ENCODE results near the gene TNS1. TPM values are rescaled to one million over a fixed set of nuclear protein-coding genes. Genes with fewer than 3 reads are reported as not detected.

TNS1 gene
- total RNA-seq, 1 experiment from 2014 or later = 3.0 TPM

- Histone ChIP-seq H3K4me1 (no peaks in the 10 kb centered on the region), H3K4me3 (no peak overlapping the region)
Measured at GRCh38 chr2:218012284-218012683, 9.5 kb upstream of the TNS1 start.

DNA sequence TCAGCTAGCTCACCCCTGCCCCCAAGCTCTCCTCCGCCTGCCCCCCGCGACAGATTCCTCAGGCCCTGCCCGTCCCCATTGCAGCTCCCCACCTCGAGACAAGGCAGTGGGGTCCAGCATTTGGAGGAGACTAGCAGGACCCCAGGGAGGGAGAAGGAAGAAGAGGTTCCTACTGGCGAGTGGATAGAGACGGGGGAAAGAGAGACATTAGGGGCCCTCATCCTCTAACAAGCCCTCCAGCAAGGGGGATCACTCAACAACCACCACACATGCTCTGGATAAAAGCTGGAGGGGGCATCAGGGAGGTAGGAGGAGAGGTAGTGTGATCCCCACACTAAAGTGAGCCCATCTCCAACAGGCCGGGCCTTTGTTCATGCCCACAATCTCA is 8.9 kb upstream of the TNS1 start:
- H3K27ac ChIP-seq = no peak overlapping the region
- no peak overlapping the region for H3K4me3 ChIP-seq
- no peak for DNase-seq
- no peaks in the 10 kb centered on the region for H3K36me3 ChIP-seq
- peaks cover 18% of the 10 kb centered on the region; the same call in 1 of the 2 replicates for H3K27me3 ChIP-seq
- no peaks in the 10 kb centered on the region for H3K9me3 ChIP-seq (replicated peaks)
- H3K4me1 ChIP-seq = no peaks in the 10 kb centered on the region

More at GRCh38 chr2:218012284-218012683, 9.5 kb upstream of the TNS1 start:
- no peak overlapping the region for H3K27ac ChIP-seq
- DNase-seq = no peak
- peaks cover 18% of the 10 kb centered on the region; the same call in 1 of the 2 replicates for H3K27me3 ChIP-seq
- no peaks in the 10 kb centered on the region for H3K36me3 ChIP-seq
- H3K9me3 ChIP-seq (replicated peaks) = no peaks in the 10 kb centered on the region

- H3K9me3 ChIP-seq (replicated peaks) = no peaks in the 10 kb centered on the region
- H3K27ac ChIP-seq = no peak overlapping the region
- peaks cover 18% of the 10 kb centered on the region; the same call in 1 of the 2 replicates for H3K27me3 ChIP-seq
- DNase-seq = peak in 1 of 2 experiments; percentile 16
- H3K36me3 ChIP-seq = no peaks in the 10 kb centered on the region
- H3K4me3 ChIP-seq = no peak overlapping the region
- no peaks in the 10 kb centered on the region for H3K4me1 ChIP-seq
Measured at GRCh38 chr2:218010984-218011652, 8.3 kb upstream of the TNS1 start.

DNA sequence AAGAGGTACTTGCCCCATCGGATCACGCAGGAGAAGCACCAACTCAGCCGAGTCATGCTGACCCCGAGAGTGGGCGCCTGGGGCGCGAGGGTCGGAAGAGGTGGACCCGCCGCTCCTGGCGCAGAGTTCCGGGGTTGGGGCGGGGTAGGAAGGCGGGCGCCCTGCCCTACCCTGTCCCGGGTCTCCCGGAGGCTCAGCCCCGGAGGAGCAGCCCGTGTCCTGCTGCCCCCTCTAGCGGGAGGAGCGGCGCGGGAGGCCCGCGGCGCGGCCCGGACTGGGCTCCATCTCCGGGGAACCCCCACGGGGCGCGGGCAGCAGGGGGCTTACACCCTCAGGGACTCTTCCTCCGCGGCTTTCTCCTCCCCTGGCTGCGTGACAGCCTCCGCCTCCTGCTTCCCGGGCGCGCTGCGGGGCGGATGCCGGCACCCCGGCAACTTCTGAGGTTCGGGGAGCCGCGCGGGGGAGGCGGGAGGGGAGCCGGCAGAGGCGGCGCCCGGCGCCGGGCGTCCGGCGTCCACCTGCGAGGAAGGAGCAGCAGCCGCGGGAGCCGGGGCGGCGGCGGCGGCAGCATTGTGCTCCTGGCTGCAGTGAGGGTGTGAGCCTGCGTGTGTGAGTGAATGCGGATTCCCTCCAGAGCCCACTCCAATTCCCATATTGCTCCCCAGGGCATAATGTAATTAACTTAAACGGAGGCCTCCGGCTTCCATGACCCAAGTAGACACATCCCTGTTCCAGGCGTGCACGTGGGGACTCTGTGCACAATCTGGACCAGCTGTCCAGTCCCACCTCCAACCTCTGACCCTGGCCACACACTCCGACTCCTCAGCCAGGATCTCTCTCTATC is 7.6 kb upstream of the TNS1 start:
- Histone ChIP-seq H3K27ac (no peak overlapping the region), H3K4me3 (peak overlapping the region; percentile 25), H3K4me1 (no peaks in the 10 kb centered on the region), H3K27me3 (peaks cover 18% of the 10 kb centered on the region; the same call in 1 of the 2 replicates), H3K9me3 (replicated peaks) (no peaks in the 10 kb centered on the region), H3K36me3 (no peaks in the 10 kb centered on the region)
- DNase-seq = peak in 1 of 2 experiments; percentile 17

DNA sequence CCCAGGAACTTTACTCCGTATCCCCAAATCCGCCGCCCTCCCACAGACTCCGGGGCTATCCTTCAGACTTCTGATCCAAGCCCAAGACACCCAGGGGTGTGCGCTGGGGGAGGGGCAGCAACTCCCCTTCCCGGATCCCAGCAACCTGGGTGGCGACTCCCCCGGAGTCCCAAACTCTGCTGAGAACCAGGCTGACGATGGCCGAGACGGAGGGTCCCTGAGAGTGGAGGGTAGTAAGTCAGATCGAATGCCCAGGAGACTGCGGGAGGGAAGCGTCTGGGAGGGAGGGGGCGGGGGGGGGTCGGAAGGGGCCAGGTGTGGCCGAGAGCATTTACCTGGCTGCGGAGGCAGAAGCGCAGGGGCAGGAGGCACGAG is 7.0 kb upstream of the TNS1 start:
- H3K4me1 ChIP-seq = no peaks in the 10 kb centered on the region
- H3K27ac ChIP-seq = no peak overlapping the region
- no peak for DNase-seq
- no peaks in the 10 kb centered on the region for H3K36me3 ChIP-seq
- no peak overlapping the region for H3K4me3 ChIP-seq
- no peaks in the 10 kb centered on the region for H3K9me3 ChIP-seq (replicated peaks)
- peaks cover 18% of the 10 kb centered on the region; the same call in 1 of the 2 replicates for H3K27me3 ChIP-seq

DNA sequence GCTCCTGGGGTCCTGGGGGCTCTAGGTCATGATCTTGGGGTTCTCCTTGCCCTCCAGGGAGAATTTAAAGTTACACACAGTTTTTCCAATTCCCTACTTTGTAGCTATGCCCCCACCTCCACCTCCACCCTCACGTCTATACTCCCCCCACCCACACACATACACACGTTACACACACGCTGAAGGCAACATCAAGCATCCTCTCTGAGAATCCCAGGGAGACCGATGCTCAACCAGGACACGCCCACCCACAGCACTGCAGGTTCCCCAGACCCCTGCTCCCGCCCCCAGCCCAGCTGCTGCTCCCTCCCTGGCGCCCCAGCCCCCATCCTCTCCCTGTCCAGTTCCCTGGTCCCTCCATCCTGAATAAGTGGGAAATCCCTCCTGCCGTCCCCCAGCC is 6.4 kb upstream of the TNS1 start:
- Histone ChIP-seq H3K4me1 (no peaks in the 10 kb centered on the region), H3K9me3 (replicated peaks) (no peaks in the 10 kb centered on the region), H3K4me3 (no peak overlapping the region), H3K36me3 (no peaks in the 10 kb centered on the region), H3K27me3 (peaks cover 18% of the 10 kb centered on the region; the same call in 1 of the 2 replicates), H3K27ac (no peak overlapping the region)
- DNase-seq = no peak

DNA sequence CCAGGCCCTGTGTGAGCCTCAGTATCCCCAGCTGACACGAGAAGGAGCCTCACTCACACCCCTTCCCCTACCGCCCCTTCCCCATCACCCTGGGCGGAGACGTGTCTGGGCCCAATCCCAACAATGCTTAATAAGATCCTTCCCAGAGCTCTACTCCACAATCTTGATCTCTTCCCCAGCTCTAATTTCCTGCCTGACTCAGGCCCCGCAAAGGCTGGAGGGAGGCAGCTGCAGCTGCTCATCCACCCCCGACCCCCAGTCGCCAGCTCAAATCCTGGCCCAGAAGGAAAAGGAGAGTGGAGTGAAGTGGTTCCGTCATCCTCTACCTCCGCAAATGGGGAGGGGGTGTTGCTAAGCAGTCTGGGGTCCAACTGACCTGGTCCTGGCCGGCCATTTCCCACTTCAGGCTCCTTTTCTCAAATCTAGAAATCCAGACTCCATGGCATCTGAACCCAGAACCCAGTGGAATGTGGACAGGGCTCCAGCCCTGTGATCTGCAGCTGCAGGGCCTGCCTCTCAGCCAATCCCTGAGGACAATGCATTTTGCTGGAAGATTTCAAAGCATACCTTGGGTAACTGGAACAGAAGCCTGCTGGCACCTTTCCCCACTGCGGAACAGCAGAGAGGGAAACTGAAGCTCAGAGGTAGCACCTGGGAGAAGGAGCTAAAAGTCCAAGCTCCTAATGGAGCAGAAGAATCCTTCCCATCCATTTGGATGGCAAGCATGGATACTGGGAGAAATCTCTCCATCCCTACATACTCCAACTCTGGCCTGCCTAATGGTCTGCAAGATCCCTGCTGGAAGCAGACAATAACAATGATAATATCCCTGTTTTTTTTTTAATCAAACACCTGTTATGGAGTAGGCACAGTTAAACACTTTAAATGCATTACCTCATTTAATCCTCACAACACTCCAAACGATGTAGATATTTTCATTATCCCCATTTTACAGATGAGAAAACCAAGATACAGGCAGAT is 5.6 kb upstream of the TNS1 start:
- Histone ChIP-seq H3K4me1 (no peaks in the 10 kb centered on the region), H3K27ac (no peak overlapping the region), H3K4me3 (no peak overlapping the region)

GRCh38 chr2:218006741-218007140 is 3.9 kb upstream of the TNS1 start:
- no peaks in the 10 kb centered on the region for H3K9me3 ChIP-seq (replicated peaks)
- H3K4me3 ChIP-seq = no peak overlapping the region
- no peak overlapping the region for H3K27ac ChIP-seq
- DNase-seq = no peak
- H3K36me3 ChIP-seq = no peaks in the 10 kb centered on the region
- H3K27me3 ChIP-seq = peaks cover 16% of the 10 kb centered on the region; the same call in 1 of the 2 replicates
- no peaks in the 10 kb centered on the region for H3K4me1 ChIP-seq

More for the DNA sequence above, 5.6 kb upstream of the TNS1 start:
- H3K36me3 ChIP-seq = no peaks in the 10 kb centered on the region
- H3K27me3 ChIP-seq = peaks cover 18% of the 10 kb centered on the region; the same call in 1 of the 2 replicates
- peak in 1 of 2 experiments; percentile 18 for DNase-seq
- H3K9me3 ChIP-seq (replicated peaks) = no peaks in the 10 kb centered on the region

DNA sequence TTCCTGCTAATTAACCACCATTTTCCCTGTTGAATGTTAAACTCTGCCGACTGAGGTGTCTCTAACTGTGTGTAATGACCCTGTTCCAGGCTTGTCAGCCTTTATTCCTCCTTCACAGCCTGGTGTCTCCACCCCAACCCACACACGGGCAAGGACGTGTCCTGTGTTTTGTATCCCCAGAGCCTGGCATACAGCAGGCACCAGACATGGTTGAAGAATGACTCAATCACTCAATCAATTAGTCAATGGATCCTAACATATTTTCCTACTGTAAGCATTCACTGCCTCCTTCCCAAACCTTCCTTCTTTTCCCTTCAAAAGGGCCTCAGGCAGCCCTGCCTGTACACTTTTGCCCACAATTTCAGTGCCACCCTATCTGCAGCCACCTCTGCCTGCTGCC is 2.7 kb upstream of the TNS1 start:
- H3K4me1 ChIP-seq = no peaks in the 10 kb centered on the region
- H3K27ac ChIP-seq = no peak overlapping the region
- H3K36me3 ChIP-seq = no peaks in the 10 kb centered on the region
- H3K4me3 ChIP-seq = no peak overlapping the region
- DNase-seq = no peak
- H3K27me3 ChIP-seq = peaks cover 5% of the 10 kb centered on the region; the same call in 1 of the 2 replicates
- no peaks in the 10 kb centered on the region for H3K9me3 ChIP-seq (replicated peaks)

DNA sequence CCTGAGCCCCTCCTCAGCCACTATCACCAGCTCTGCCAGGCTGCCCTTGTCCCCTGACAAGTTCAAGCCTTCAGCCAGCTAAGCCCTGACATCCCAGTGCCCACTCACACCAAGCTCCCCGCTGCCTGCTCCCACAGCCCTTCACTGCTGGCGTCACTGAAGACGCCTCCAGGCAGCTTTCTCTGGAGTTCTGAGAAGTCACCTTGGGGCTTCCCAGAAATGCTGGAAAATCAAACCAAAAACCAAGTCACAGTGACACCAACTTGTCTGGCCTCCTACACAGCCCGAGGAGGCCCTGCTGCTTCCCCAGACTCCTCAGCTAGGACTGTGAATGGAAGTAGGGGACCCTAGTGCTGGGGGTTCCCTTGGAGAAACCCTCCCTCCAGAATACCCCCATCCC is 2.2 kb upstream of the TNS1 start:
- no peaks in the 10 kb centered on the region for H3K4me1 ChIP-seq
- peaks cover 5% of the 10 kb centered on the region; the same call in 1 of the 2 replicates for H3K27me3 ChIP-seq
- H3K27ac ChIP-seq = no peak overlapping the region
- H3K4me3 ChIP-seq = no peak overlapping the region
- H3K9me3 ChIP-seq (replicated peaks) = no peaks in the 10 kb centered on the region
- DNase-seq = no peak
- H3K36me3 ChIP-seq = no peaks in the 10 kb centered on the region

GRCh38 chr2:218003981-218004419 is 1.2 kb upstream of the TNS1 start:
- H3K36me3 ChIP-seq = no peaks in the 10 kb centered on the region
- H3K4me3 ChIP-seq = no peak overlapping the region
- H3K9me3 ChIP-seq (replicated peaks) = no peaks in the 10 kb centered on the region
- peaks cover 2% of the 10 kb centered on the region; the same call in 1 of the 2 replicates for H3K27me3 ChIP-seq
- no peak overlapping the region for H3K27ac ChIP-seq
- no peak for DNase-seq
- H3K4me1 ChIP-seq = no peaks in the 10 kb centered on the region

DNA sequence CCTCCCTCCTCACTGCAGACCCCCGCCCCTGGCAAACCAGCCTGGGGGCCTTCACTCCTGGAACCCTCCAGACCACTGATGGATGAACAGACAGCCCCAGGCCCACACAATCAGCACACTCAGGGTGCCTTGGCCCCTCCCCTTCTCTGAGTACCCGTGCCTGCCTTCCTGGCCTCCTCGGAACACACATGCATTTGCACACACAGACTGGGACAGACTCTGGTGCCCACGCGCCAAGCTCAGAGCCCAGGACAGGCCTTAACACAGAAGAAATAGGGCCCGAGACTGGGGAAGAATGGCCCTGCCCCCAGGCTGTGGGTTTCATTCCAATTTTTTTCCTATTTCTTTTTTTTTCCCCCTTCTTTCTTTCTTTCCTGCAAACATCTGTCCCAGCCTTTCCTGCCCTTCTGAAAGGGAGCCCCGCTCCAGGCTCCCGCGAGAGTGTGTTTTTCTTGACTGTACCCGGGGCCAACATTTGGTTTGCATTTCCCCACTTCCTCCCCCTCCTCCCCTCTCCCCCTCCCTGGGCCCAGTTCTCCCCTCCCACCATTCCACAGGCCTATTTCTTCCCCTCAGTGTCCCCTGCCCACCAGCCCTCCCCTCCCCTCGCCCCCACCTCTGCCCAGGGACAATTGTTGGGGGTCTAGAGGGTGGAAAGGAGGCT is 618 bp upstream of the TNS1 start:
- H3K4me3 ChIP-seq = no peak overlapping the region
- no peaks in the 10 kb centered on the region for H3K36me3 ChIP-seq
- no peak for DNase-seq
- H3K27ac ChIP-seq = no peak overlapping the region
- no peaks in the 10 kb centered on the region for H3K4me1 ChIP-seq
- H3K9me3 ChIP-seq (replicated peaks) = no peaks in the 10 kb centered on the region
- no peaks in the 10 kb centered on the region; the same call in 1 of the 2 replicates for H3K27me3 ChIP-seq

GRCh38 chr2:218002143-218002844 is 501 bp downstream of the TNS1 start:
- Histone ChIP-seq H3K9me3 (replicated peaks) (no peaks in the 10 kb centered on the region), H3K4me3 (no peak overlapping the region), H3K27me3 (peaks cover 3% of the 10 kb centered on the region; the same call in 1 of the 2 replicates), H3K36me3 (no peaks in the 10 kb centered on the region), H3K27ac (no peak overlapping the region), H3K4me1 (no peaks in the 10 kb centered on the region)
- DNase-seq = no peak
